Measurements from ENCODE around the gene CCM2L.

Gene CCM2L

DNA sequence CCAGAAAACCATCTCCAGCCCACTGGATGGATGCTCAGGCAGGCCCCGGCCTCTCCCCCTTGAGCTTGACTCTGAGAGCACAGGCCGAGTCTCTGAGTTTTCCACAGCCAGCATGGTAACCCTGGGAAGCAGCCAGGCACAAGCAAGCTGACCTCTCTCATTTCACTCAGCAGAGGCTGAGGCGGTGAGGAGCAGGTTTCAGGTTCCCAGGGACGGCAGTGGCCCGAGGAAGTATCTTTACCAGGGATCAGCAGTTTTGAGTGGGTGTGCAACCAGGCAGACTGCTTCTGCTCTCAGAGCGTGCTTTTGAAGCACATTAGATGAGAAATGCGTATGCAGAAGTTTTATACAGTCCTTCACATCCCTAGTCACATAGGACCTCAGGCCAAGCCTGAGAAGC, 54.4 kb downstream of the CCM2L start:
- Histone ChIP-seq H3F3A (ENCODE audit: control insufficient read depth, insufficient read depth) (peaks cover 37% of the 10 kb centered on the region), H3K4me3 (ENCODE audit: low read length) (no peak overlapping the region), H4K20me1 (ENCODE audit: control insufficient read depth, insufficient read depth, low read depth, low read length) (no peaks in the 10 kb centered on the region), H3K4me2 (ENCODE audit: low read length) (no peak overlapping the region), H3K36me3 (ENCODE audit: control insufficient read depth, low read length) (no peaks in the 10 kb centered on the region), H3K79me2 (ENCODE audit: control insufficient read depth, low read length) (no peaks in the 10 kb centered on the region), H3K9me3 (ENCODE audit: control insufficient read depth, insufficient read depth, low read length) (no peaks in the 10 kb centered on the region), H3K27me3 (ENCODE audit: control insufficient read depth, low read length) (no peaks in the 10 kb centered on the region), H3K4me1 (ENCODE audit: control insufficient read depth, low read length) (peaks cover 54% of the 10 kb centered on the region), H3K27ac (ENCODE audit: low read depth, low read length) (no peak overlapping the region), H3K9me2 (replicated peaks; ENCODE audit: control insufficient read depth, low read length) (no peaks in the 10 kb centered on the region)
- TF ChIP-seq EZH2phosphoT487 (IDR thresholded peaks at IDR 0.05; ENCODE audit: borderline replicate concordance, low read length): no peak
- TF ChIP-seq, protein P1, sequence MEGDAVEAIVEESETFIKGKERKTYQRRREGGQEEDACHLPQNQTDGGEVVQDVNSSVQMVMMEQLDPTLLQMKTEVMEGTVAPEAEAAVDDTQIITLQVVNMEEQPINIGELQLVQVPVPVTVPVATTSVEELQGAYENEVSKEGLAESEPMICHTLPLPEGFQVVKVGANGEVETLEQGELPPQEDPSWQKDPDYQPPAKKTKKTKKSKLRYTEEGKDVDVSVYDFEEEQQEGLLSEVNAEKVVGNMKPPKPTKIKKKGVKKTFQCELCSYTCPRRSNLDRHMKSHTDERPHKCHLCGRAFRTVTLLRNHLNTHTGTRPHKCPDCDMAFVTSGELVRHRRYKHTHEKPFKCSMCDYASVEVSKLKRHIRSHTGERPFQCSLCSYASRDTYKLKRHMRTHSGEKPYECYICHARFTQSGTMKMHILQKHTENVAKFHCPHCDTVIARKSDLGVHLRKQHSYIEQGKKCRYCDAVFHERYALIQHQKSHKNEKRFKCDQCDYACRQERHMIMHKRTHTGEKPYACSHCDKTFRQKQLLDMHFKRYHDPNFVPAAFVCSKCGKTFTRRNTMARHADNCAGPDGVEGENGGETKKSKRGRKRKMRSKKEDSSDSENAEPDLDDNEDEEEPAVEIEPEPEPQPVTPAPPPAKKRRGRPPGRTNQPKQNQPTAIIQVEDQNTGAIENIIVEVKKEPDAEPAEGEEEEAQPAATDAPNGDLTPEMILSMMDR (IDR thresholded peaks at IDR 0.05; ENCODE audit: low read depth, low read length, poor library complexity, severe bottlenecking): no peak

DNA sequence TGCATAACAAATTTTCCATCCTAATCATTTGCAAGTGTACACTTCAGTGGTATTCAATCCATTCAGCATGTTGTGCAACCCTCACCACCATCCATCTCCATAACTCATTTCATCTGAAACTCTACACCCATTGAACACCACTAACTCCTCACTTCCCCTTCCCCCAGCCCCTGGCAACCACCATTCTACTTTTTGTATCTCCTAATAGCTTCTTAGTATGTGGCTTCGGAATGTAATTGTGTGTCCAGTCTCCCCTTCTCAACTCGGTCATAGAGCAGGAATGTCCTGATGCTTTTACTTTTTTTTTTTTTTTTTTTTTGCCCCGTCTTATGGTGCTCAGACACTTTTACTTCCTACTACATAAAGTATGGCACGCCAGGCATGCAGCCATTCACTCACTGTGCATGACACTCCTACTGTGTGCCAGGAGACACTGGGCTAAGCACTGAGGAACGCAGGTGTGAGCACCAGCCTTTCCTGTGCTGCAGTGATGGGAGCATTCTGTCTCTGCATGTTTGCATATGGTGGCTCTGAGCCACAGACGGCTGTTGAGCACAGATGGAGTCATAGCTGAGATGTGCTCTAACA, 57.1 kb downstream of the CCM2L start:
- Histone ChIP-seq H3K4me3 (ENCODE audit: low read length) (no peak overlapping the region), H3K36me3 (ENCODE audit: control insufficient read depth, low read length) (no peaks in the 10 kb centered on the region), H3K27me3 (ENCODE audit: control insufficient read depth, low read length) (no peaks in the 10 kb centered on the region), H3K9me2 (replicated peaks; ENCODE audit: control insufficient read depth, low read length) (no peaks in the 10 kb centered on the region), H3K27ac (ENCODE audit: low read depth, low read length) (peak overlapping the region; percentile 24), H3K9me3 (ENCODE audit: control insufficient read depth, insufficient read depth, low read length) (no peaks in the 10 kb centered on the region), H3K4me2 (ENCODE audit: low read length) (peak overlapping the region; percentile 35), H3K79me2 (ENCODE audit: control insufficient read depth, low read length) (no peaks in the 10 kb centered on the region), H4K20me1 (ENCODE audit: control insufficient read depth, insufficient read depth, low read depth, low read length) (no peaks in the 10 kb centered on the region), H3F3A (ENCODE audit: control insufficient read depth, insufficient read depth) (peaks cover 47% of the 10 kb centered on the region), H3K4me1 (ENCODE audit: control insufficient read depth, low read length) (peaks cover 78% of the 10 kb centered on the region)
- no peak for TF ChIP-seq EZH2phosphoT487 (IDR thresholded peaks at IDR 0.05; ENCODE audit: borderline replicate concordance, low read length)
- TF ChIP-seq, protein P1 (IDR thresholded peaks at IDR 0.05; ENCODE audit: low read depth, low read length, poor library complexity, severe bottlenecking): no peak

DNA sequence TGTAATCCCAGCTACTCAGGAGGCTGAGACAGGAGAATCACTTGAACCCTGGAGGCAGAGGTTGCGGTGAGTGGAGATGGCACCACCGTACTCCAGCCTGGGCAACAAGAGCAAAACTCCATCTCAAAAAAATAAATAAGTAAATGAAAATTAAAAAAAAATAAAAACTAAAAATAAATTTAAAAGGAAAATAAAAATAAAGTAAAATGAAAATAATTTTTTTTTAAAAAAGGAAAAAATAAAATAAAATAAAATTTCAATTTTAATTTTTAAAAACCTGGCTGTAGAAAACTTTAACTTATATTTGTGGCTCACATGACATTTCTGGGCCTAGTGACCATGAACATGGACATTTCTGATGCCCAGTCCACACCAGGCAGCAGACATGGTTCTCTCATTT, 57.9 kb downstream of the CCM2L start:
- no peaks in the 10 kb centered on the region for H3K9me3 ChIP-seq (ENCODE audit: control insufficient read depth, insufficient read depth, low read length)
- no peaks in the 10 kb centered on the region for H3K79me2 ChIP-seq (ENCODE audit: control insufficient read depth, low read length)
- no peak for TF ChIP-seq EZH2phosphoT487 (IDR thresholded peaks at IDR 0.05; ENCODE audit: borderline replicate concordance, low read length)
- TF ChIP-seq, protein P1 (IDR thresholded peaks at IDR 0.05; ENCODE audit: low read depth, low read length, poor library complexity, severe bottlenecking): no peak
- no peaks in the 10 kb centered on the region for H3K27me3 ChIP-seq (ENCODE audit: control insufficient read depth, low read length)
- H3F3A ChIP-seq (ENCODE audit: control insufficient read depth, insufficient read depth): peaks cover 47% of the 10 kb centered on the region
- no peaks in the 10 kb centered on the region for H3K9me2 ChIP-seq (replicated peaks; ENCODE audit: control insufficient read depth, low read length)
- no peaks in the 10 kb centered on the region for H3K36me3 ChIP-seq (ENCODE audit: control insufficient read depth, low read length)
- H3K27ac ChIP-seq (ENCODE audit: low read depth, low read length): peak overlapping the region; percentile 87
- peaks cover 70% of the 10 kb centered on the region for H3K4me1 ChIP-seq (ENCODE audit: control insufficient read depth, low read length)
- H3K4me2 ChIP-seq (ENCODE audit: low read length): peak overlapping the region; percentile 85
- peak overlapping the region; percentile 64; the same call in 1 of the 2 replicates for H3K4me3 ChIP-seq (ENCODE audit: low read length)
- H4K20me1 ChIP-seq (ENCODE audit: control insufficient read depth, insufficient read depth, low read depth, low read length): no peaks in the 10 kb centered on the region
